HEK293T (cell line): Measurements from ENCODE around the gene CNTN6.

Experiments
- FOXM1 ChIP-seq: fragments of 450-650 bp; IDR thresholded peaks from 2 replicates; pipeline ENCODE4 v1.6.1; 2017; ENCODE audit warnings: mild to moderate bottlenecking, borderline replicate concordance
- NFRKB ChIP-seq: fragments of 450-650 bp; IDR thresholded peaks from 2 replicates; pipeline ENCODE4 v1.6.1; 2016; ENCODE audit warnings: mild to moderate bottlenecking, moderate library complexity
- SUZ12 ChIP-seq: fragments of 450-650 bp; IDR thresholded peaks from 2 replicates; pipeline ENCODE4 v1.6.1; 2016; ENCODE audit warnings: mild to moderate bottlenecking
- ZNF384 ChIP-seq: fragments of 450-650 bp; IDR thresholded peaks from 2 replicates; pipeline ENCODE4 v1.6.1; 2016

- no peak for TF ChIP-seq ZNF384
- no peak for TF ChIP-seq NFRKB
- no peak for TF ChIP-seq FOXM1
- TF ChIP-seq SUZ12: no peak
These were observed 201.8 kb downstream of the CNTN6 start for GRCh38 chr3:1294586-1294985.
